HCEC 1CT (cell line): ENCODE results near the gene TYR.
"Not testable (repeated sequence)": the region's sequence is repeated elsewhere in the genome, so short reads cannot be mapped to it uniquely, and the experiment has no call there.

Source experiments
- DNase-seq: peaks from one replicate; pipeline ENCODE4 v3.0.0-alpha.2; 2017

Gene TYR

DNA sequence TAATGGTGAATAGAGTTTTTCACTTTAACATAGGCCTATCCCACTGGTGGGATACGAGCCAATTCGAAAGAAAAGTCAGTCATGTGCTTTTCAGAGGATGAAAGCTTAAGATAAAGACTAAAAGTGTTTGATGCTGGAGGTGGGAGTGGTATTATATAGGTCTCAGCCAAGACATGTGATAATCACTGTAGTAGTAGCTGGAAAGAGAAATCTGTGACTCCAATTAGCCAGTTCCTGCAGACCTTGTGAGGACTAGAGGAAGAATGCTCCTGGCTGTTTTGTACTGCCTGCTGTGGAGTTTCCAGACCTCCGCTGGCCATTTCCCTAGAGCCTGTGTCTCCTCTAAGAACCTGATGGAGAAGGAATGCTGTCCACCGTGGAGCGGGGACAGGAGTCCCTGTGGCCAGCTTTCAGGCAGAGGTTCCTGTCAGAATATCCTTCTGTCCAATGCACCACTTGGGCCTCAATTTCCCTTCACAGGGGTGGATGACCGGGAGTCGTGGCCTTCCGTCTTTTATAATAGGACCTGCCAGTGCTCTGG, at the start of gene TYR:
TSS of gene TYR (plus strand) at position 185 of the 541 bp plus-strand sequence. CDS start at position 264, 79 bp downstream.
- no peak for DNase-seq

DNA sequence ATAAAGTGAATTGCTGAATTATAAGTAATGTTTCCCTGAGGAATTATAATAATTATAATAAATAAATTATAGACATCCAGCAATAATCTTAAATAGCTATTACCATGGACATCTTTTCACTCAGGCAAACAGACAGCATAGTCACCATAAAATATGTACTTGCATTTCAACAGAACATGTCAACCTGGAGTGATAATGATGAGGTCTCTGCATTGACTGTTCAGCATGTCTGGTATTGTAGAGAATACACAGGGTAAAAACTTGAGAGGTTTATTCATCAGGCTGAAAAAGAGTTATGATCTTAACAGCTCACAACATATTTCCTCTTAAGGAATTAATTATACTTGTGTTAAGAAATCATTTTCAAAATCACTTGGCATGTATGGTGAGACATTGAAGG, 41.1 kb upstream of the TYR start:
- DNase-seq, result no peak

- DNase-seq, result no peak
Observed at GRCh38 chr11:89147229-89147628, 30.4 kb upstream of the TYR start.

GRCh38 chr11:89159974-89160373, 17.7 kb upstream of the TYR start:
- DNase-seq, result no peak

GRCh38 chr11:89161949-89162348, 15.7 kb upstream of the TYR start:
- no peak for DNase-seq

GRCh38 chr11:89163686-89164085, 14.0 kb upstream of the TYR start:
- DNase-seq, result no peak

DNA sequence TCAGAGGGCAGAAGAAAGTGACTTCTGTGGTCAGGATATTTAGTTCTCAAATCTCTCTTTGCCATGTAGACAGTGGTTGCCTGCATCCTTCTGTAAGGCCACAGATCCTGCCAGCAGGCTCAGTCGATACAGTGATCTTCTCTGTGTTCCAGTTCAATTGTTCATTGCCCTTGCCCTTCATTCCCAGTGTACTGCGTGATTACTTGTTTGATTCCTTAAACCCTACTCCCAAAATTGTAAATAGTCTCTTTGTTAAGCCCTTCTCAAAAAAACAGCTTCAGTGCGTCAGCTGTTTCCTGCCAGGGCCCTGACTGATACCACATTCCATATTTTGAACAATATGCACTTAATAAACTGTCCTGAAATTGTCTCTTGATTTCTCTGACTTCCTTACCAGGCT, 9.3 kb upstream of the TYR start:
- no peak for DNase-seq

- no peak for DNase-seq
Observed at GRCh38 chr11:89175796-89176195, 1.9 kb upstream of the TYR start.

- DNase-seq, result no peak
Observed at GRCh38 chr11:89176938-89177337, 737 bp upstream of the TYR start.

DNA sequence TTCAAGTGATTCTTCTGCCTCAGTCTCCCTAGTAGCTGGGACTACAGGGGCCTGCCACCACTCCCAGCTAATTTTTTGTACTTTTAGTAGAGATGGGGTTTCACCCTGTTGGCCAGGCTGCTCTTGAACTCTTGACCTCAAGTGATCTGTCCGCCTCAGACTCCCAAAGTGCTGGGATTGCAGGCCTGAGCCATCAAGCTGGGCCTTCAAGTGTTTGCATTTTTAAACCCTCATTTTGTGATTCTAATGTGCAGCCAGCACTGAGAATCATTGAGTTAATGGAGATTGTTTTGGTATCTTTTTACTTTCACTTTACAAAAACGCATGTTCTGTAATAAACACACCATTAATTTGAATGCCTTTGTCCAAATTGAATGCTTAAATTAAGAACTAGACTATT, 3.4 kb downstream of the TYR start:
- DNase-seq, result no peak

GRCh38 chr11:89182773-89183518, 5.3 kb downstream of the TYR start:
- no peak for DNase-seq

DNA sequence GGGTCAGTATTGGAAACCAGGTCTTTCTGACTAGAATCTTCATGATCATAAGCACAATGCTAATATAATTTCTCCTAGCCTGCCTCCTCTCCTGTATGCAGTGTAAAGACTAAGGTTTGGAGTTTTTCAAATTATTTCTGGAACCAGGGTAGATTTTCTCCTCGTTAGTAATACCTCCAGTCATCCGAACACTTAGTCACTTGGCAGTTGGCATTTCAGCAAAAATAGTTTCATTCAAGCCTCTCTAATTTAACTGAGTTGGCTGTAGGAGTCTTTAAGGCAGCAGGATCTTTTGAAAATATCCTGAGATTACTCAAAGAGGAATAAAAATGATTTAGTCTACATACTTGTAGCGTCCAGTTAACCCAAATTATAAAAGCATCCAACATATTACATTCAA, 6.3 kb downstream of the TYR start:
- DNase-seq, result no peak

DNA sequence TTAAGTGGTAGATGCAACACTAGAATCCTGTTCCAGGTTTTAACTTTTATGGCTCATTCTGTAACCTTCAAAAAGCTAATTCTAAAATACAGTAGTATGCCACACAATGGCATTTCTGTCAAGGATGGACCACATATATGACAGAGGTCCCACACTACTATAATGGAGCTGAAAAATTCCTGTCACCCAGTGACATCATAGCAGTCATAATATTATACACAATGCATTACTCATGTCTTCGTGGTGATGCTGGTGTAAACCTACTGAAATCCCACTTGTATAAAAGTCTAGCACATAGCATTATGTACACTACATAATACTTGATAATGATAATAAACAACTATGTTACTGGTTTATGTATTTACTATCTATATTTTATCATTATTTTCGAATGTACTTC, 12.1 kb downstream of the TYR start:
- no peak for DNase-seq

DNA sequence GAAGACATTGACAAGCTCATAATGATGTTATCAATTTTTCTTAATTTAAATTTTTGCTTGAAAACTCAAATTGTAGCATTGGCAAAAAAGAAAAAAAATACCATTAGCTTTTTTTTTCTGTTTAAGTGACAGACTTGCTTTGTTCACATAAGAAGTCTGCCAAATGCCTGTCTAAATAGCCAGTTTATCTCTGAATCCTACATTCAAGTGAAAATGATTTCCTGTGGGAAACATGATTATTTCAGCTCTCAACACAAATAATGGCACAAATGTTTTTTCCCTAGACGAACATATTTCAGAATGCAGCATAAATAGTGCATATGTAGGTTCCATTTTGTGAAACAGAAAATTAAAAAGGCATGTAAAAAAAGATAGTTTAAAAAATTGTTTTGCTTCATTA, 23.5 kb downstream of the TYR start:
- DNase-seq, result no peak

DNA sequence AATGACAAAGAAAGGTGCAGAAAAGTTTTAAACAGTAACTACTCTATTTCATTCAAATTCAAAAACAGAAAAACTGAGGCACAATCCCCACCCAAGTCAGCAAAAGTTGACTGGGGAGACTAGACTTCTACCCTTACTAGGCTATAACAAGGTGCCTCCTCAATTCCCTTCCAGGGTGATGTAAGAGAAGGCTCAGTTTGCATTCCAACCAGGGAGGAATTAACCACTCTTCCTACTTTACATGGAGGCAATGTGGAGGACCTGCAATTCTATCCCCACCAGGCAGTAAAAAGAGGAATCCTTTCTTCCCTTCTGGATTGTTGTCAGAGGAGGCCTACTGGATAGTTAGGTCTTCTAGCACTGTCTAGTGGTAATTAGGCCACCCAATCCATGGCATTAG, 26.1 kb downstream of the TYR start:
- DNase-seq, result no peak

GRCh38 chr11:89205378-89205777, 27.7 kb downstream of the TYR start:
- no peak for DNase-seq

- no peak for DNase-seq
Observed at GRCh38 chr11:89220684-89221339, 43.1 kb downstream of the TYR start.

DNA sequence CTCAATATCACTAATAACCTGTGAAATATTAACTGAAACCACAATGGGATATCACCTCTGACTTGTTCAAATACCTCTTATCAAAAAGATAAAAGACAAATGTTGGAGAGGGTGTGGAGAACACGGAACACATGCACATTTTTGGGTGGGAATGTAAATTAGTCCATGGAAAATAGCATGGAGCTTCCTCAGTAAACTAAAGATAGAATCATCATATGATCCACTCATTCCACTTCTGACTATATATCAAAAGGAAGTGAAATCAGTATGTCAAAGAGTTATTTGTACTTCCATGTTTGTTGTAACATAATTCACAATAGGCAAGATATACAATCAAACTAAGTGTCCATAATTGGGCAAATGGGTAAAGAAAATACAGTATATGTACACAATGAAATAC, 57.4 kb downstream of the TYR start:
- DNase-seq, result no peak

DNA sequence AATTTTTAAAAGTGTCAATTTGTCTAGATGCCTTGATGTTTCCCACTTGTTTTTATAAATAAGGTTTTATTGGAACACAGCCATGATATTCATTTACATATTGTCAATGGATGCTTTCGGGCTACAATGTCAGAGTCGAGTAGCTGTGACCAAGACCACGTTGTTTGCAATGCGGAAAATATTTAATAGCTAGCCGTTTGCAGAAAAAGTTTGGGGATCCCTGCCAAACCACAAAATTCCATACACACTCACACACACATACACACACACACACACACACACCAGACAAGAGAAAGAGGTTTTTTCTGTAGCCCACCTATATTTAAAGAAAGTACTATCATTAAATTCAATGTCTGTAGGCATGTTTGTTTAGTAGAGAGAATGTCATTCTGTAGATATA, 58.3 kb downstream of the TYR start:
- no peak for DNase-seq

- not testable (repeated sequence) for DNase-seq
Observed at GRCh38 chr11:89247007-89247406, 69.3 kb downstream of the TYR start.

DNA sequence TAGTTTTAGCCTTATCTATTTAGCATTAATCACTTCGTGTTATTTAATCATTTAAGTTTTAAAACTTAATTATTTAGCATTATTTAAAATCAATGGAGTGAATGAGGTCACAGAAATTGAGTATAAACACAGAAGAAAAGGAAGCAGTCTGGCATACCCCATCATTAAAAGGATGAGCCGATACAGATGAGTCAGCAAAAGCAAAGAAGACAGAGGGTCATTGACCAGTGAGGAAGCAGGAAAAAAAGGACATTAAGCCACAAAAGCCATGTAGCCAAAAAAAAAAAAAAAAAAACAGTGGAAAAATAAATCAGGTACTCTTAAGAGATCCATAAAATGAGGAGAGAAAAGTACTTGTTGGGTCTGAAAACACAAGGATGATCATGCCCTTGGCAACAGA, 71.5 kb downstream of the TYR start:
- no peak for DNase-seq

- not testable (repeated sequence) for DNase-seq
Observed at GRCh38 chr11:89261483-89261882, 83.8 kb downstream of the TYR start.

DNA sequence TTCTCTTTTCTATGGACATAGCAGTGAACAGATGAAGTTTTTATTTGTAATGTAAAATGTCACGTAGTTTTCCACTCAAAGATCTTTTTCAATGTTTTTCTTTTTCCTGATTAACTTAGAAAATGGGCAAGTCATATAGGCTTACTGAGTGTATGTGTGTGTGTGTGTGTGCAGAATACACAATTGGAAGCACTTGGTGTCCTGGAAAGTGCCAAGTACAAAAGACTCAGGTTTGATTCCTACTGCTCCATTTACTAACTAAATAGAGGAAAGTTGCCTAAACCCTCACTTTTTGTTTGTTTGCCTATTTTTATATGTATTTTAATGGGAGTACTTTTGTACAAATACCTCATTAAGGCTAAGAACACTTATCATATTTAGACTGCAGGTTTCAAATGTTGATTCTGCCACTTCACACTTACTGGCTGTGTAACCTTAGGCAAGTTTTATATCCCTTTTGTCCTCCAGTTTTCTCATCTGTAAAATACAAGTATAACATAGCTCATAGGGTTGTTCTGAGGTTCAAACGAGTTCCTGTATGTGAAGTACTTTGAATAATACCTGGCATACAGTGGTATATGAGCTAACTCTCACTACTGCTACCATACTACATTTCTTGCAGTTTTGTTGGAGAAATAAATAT, 90.1 kb downstream of the TYR start:
- no peak for DNase-seq

DNA sequence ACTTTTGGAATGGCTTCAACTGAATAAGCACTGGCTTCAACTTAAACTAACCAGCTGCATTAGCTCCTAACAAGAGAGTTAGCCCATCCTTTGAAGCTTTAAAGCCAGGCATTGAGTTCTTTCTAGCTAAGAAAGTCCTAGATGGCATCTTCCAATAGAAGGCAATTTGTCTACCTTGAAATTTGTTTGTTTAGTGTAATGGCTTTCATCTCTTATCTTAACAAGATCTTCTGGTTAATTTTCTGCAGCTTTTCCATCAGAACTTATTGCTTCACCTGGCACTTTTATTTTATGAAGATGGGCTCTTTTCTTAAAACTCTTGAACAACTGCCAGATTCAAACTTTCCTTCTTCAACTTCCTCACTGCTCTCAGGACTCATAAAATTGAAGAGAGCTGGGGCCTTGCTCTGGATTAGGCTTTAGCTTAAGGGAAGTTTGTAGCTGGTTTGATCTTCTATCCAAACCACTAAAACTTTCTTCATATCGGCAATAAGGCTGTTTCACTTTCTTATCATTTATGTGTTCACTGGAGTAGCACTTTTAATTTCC, 94.9 kb downstream of the TYR start:
- DNase-seq, result not testable (repeated sequence)
